GM15510 (cell line): ENCODE measurements around the gene MS4A4A.

ENCODE experiments used
- POLR2A ChIP-seq: IDR thresholded peaks from 3 replicates; pipeline ENCODE4 v1.6.1; 2011; ENCODE audit warnings: borderline replicate concordance; ENCODE audit not compliant: insufficient read length; ENCODE audit errors: extremely low read depth

The MS4A4A gene

DNA sequence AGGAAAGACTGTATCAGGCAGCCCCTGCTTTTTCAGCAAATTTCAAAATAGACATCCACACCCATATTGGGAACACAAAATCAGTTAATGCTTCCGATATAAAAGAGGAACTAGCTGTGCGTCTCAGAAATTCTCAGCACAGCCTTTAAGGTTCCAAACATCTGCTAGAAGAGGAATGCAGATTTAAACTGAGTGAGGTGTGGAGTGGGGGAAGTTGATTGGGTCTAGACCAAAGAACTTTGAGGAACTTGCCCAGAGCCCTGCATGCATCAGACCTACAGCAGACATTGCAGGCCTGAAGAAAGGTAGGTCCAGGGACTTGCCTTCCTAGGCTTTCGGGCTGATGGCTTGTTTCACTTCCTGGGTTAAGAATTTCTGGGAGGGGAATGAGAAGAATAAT is at the start of gene MS4A4A:
Gene MS4A4A (plus strand): TSS at position 255 of the 400 bp plus-strand sequence. CDS start 10 bp downstream, at position 265.
- no peak for TF ChIP-seq POLR2A

- TF ChIP-seq POLR2A, result no peak
Observed at GRCh38 chr11:60230681-60231080, 49.8 kb upstream of the MS4A4A start.

GRCh38 chr11:60235321-60235720 is 45.1 kb upstream of the MS4A4A start:
- no peak for TF ChIP-seq POLR2A

- no peak for TF ChIP-seq POLR2A
Observed at GRCh38 chr11:60240662-60241061, 39.8 kb upstream of the MS4A4A start.

GRCh38 chr11:60241786-60242185 is 38.7 kb upstream of the MS4A4A start:
- no peak for TF ChIP-seq POLR2A

DNA sequence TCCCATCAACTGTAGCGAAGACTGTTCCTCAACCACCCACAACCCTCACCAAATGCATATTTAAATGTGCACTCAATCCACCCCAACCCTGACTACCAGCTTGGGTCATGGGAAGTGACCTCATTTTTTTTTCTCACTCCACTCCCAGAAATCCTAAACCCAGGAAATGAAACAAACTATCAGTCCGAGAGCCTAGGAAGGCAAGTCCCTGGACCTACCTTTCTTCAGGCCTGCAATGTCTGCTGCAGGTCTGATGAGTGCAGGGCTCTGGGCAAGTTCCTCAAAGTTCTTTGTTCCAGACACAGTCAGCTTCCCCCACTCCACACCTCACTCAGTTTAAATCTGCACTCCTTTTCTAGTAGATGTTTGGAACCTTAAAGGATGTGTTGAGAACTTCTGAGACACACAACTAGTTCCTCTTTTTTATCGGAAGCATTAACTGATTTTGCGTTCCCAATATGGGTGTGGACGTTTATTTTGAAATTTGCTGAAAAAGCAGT is 37.7 kb upstream of the MS4A4A start, which contains the start of gene MS4A4E:
Gene MS4A4E (minus strand): TSS at position 398 of the 500 bp plus-strand sequence. CDS start 13,082 bp downstream, outside the sequence.
- TF ChIP-seq POLR2A, result no peak

GRCh38 chr11:60251485-60252212 is 28.8 kb upstream of the MS4A4A start:
- TF ChIP-seq POLR2A, result no peak

GRCh38 chr11:60252213-60253108 is 28.0 kb upstream of the MS4A4A start:
- no peak for TF ChIP-seq POLR2A

GRCh38 chr11:60257956-60258722 is 22.3 kb upstream of the MS4A4A start:
- no peak for TF ChIP-seq POLR2A

- TF ChIP-seq POLR2A, result no peak
Observed at GRCh38 chr11:60261014-60261413, 19.5 kb upstream of the MS4A4A start.

GRCh38 chr11:60263402-60263801 is 17.1 kb upstream of the MS4A4A start:
- no peak for TF ChIP-seq POLR2A

DNA sequence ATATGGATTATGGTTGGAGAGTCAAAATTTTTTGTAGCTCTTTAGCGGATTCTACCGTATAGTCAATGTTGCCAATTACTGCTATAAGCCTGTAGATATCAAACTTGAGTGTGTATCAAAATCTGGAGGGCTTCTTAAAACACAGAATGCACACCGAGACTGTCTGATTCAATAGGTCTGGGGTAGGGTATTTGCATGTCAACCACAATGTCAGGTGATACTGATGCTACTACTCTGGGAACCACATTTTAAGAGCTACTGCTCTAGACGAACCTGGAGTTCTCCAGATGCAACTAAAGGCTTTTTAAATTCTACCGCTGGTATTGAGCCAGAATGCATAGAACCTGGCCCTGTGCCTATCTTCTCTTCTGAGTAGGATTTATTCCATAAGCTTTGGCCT is 15.8 kb upstream of the MS4A4A start:
- TF ChIP-seq POLR2A, result no peak

GRCh38 chr11:60265373-60266214 is 14.9 kb upstream of the MS4A4A start:
- TF ChIP-seq POLR2A, result no peak

DNA sequence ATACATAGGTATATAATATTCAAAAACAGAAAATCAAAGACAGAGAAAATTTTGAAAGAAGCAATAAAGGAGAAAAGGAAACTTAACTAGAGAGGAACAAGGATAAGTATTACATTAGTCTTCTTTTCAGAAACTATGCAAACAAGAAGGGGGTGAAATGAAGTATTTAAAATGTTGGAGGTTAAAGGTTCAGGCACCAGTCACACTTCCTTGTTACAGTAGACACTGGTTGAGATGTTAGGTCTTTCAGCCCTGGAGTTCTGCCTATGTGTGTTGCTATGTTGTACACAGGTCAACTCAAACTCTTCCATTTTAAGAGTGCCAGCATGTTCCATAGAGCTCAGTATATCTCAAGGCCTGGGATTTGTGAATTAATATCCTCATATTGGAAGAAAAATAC is 6.0 kb upstream of the MS4A4A start:
- no peak for TF ChIP-seq POLR2A
